AG04450 (cell line): ENCODE measurements around the gene SPCS3. TPM values are rescaled to one million over a fixed set of nuclear protein-coding genes. Genes with fewer than 3 reads are reported as not detected.

Experiments
- CTCF ChIA-PET: fragments of 300-600, 350-600 bp; formaldehyde crosslinking; extraction: SDS; loops from one replicate; lab custom pipeline; 2022; ENCODE audit warnings: antibody characterized with exemption, inconsistent platforms; lab: Charles Lee
- POLR2A ChIA-PET: fragments of 350-600 bp; formaldehyde crosslinking; extraction: SDS; loops from one replicate; lab custom pipeline; 2021; ENCODE audit warnings: antibody characterized with exemption, inconsistent platforms; lab: Yijun Ruan, JAX
- DNase-seq: peaks from one replicate; pipeline ENCODE4 v3.0.0-alpha.2; 2011; ENCODE audit warnings: low read depth, low spot score
- H3K27ac ChIP-seq: one replicate; pipeline ENCODE4 v1.5.1; 2012; ENCODE audit warnings: low read depth, low read length, control low read depth
- H3K27me3 ChIP-seq: one replicate; pipeline ENCODE4 v1.6.0; 2012; ENCODE audit warnings: low read length; ENCODE audit not compliant: control insufficient read depth, insufficient read depth
- H3K4me3 ChIP-seq: 2 replicates; pipeline ENCODE4 v1.5.1; 2011; ENCODE audit warnings: mild to moderate bottlenecking, low read depth, low read length, control low read depth
- H3K9me3 ChIP-seq: 2 replicates; pipeline ENCODE4 v1.5.1; 2012; ENCODE audit warnings: low read length; ENCODE audit not compliant: control insufficient read depth, insufficient read depth
- polyA plus RNA-seq: library from polyadenylated mRNA; depleted of rRNA; stranded (reverse); fragments of >200 nt; gene quantifications from 2 replicates; pipeline ENCODE4 v1.2.3, GENCODE V29; 2011
- TF ChIP-seq, protein P1 (sequence below): IDR thresholded peaks from 2 replicates; pipeline ENCODE4 v1.5.1; 2011; ENCODE audit warnings: low read depth, low read length, control low read depth, inconsistent platforms

Gene SPCS3
- polyA plus RNA-seq, 1 experiment: 84.3 TPM

GRCh38 chr4:176306837-176307665, 12.7 kb upstream of the SPCS3 start:
- no peaks in the 10 kb centered on the region for H3K9me3 ChIP-seq
- ChIA-PET POLR2A (no interaction called here), CTCF (interaction anchor here (1.8 kb wide), 1 partner anchor 34 kb away, joined by 13 read pairs; no protein-coding TSS in a partner anchor)
- H3K4me3 ChIP-seq: no peak overlapping the region
- no peak for DNase-seq
- H3K27ac ChIP-seq: no peak overlapping the region
- H3K27me3 ChIP-seq: no peaks in the 10 kb centered on the region
- TF ChIP-seq, protein P1, sequence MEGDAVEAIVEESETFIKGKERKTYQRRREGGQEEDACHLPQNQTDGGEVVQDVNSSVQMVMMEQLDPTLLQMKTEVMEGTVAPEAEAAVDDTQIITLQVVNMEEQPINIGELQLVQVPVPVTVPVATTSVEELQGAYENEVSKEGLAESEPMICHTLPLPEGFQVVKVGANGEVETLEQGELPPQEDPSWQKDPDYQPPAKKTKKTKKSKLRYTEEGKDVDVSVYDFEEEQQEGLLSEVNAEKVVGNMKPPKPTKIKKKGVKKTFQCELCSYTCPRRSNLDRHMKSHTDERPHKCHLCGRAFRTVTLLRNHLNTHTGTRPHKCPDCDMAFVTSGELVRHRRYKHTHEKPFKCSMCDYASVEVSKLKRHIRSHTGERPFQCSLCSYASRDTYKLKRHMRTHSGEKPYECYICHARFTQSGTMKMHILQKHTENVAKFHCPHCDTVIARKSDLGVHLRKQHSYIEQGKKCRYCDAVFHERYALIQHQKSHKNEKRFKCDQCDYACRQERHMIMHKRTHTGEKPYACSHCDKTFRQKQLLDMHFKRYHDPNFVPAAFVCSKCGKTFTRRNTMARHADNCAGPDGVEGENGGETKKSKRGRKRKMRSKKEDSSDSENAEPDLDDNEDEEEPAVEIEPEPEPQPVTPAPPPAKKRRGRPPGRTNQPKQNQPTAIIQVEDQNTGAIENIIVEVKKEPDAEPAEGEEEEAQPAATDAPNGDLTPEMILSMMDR: no peak

- Histone ChIP-seq H3K9me3 (no peaks in the 10 kb centered on the region), H3K27ac (no peak overlapping the region), H3K27me3 (no peaks in the 10 kb centered on the region), H3K4me3 (no peak overlapping the region)
- no peak for DNase-seq
- ChIA-PET CTCF (no interaction called here), POLR2A (no interaction called here)
- TF ChIP-seq, protein P1: no peak
Observed at GRCh38 chr4:176307666-176307930, 12.2 kb upstream of the SPCS3 start.

GRCh38 chr4:176308441-176308840, 11.3 kb upstream of the SPCS3 start:
- Histone ChIP-seq H3K27ac (no peak overlapping the region), H3K9me3 (no peaks in the 10 kb centered on the region), H3K27me3 (no peaks in the 10 kb centered on the region), H3K4me3 (no peak overlapping the region)
- no peak for DNase-seq
- POLR2A ChIA-PET: no interaction called here
- TF ChIP-seq, protein P1: no peak
- CTCF ChIA-PET: no interaction called here

- H3K9me3 ChIP-seq: no peaks in the 10 kb centered on the region
- CTCF ChIA-PET: no interaction called here
- POLR2A ChIA-PET: no interaction called here
- DNase-seq: no peak
- no peak overlapping the region for H3K27ac ChIP-seq
- TF ChIP-seq, protein P1: no peak
- H3K4me3 ChIP-seq: no peak overlapping the region
- no peaks in the 10 kb centered on the region for H3K27me3 ChIP-seq
Observed at GRCh38 chr4:176309046-176309445, 10.7 kb upstream of the SPCS3 start.

DNA sequence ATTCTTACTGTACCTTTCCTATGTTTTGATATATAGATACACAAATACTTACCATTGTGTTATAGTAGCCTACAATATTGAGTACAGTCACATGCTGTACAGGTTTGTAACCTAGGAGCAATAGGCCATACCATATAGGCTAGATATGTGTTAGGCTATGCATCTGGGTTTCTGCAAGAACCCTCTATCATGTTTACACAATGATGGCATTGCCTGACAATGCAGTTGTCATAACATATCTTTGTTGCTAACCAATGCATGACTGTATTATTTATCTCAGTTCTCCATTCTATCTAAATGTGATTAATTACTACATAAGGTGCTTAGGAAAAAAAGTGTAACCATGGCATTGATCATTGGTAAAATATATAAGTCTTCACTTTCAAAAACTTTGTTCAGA, 10.0 kb upstream of the SPCS3 start:
- Histone ChIP-seq H3K27me3 (no peaks in the 10 kb centered on the region), H3K27ac (no peak overlapping the region), H3K9me3 (no peaks in the 10 kb centered on the region), H3K4me3 (no peak overlapping the region)
- DNase-seq: no peak
- TF ChIP-seq, protein P1: no peak
- ChIA-PET POLR2A (no interaction called here), CTCF (no interaction called here)
